ENCODE measurements around the gene USP36. TPM values are rescaled to one million over a fixed set of nuclear protein-coding genes. Genes with fewer than 3 reads are reported as not detected.
A peak's percentile ranks its signal among the peaks of the same experiment; 100 is the strongest.
"Not testable (repeated sequence)": the region's sequence is repeated elsewhere in the genome, so short reads cannot be mapped to it uniquely, and the experiment has no call there.

Gene USP36
- total and polyA plus RNA-seq, 4 donors, result 5.9 to 68.1 (median 49.0) TPM

GRCh38 chr17:78781104-78781892 is 59.3 kb downstream of the USP36 start:
- intact Hi-C loops (cut with DNase I), result no loop called here
- no peaks in the 10 kb centered on the region for H3K9me3 ChIP-seq (ENCODE audit: control insufficient read depth, low read length)
- DNase-seq, result peak; percentile 70 to 87
- peak; percentile 6 for ATAC-seq (ENCODE audit: low FRiP score)
- WGBS, 2 donors, result 3% methylated on average over 53 to 68 of the region's 68 CpGs
- H3K27ac ChIP-seq (ENCODE audit: low read depth in 1 of 2, low read length in 2 of 2), result peak overlapping the region in 1 of 2 donors; percentile 44
- H3K4me3 ChIP-seq (ENCODE audit: low read length in 2 of 2), result peak overlapping the region; percentile 91 to 94
- no peaks in the 10 kb centered on the region for H3K36me3 ChIP-seq (ENCODE audit: control insufficient read depth in 1 of 2, insufficient read depth in 2 of 2, low read length in 1 of 2)
- H3K27me3 ChIP-seq (ENCODE audit: control insufficient read depth in 1 of 2, insufficient read depth in 2 of 2, low read length in 1 of 2), result no peaks in the 10 kb centered on the region
- no peaks in the 10 kb centered on the region for H3K4me1 ChIP-seq (ENCODE audit: control insufficient read depth in 1 of 2, insufficient read depth in 2 of 2, low read length in 2 of 2)

DNA sequence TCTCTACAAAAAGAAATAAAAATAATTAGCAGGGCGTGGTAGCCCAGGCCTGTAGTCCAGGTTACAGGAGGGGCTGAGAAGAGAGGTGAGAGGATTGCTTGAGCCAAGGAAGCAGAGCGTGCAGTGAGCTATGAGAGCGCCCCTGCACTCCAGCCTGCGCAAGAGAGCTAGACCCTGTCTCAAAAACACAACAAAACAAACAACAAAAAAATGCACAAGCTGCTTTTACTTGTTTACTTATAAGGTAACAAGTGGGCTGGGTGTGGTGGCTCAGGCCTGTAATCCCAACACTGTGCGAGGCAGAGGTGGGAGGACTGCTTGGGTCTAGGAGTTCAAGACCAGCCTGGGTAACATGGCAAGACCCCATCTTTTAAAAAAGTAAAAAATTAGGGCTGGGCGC is 60.3 kb downstream of the USP36 start:
- intact Hi-C loops (cut with DNase I), result no loop called here
- WGBS, 2 donors, result 91 to 95% methylated on average over 6 of the region's 6 CpGs

DNA sequence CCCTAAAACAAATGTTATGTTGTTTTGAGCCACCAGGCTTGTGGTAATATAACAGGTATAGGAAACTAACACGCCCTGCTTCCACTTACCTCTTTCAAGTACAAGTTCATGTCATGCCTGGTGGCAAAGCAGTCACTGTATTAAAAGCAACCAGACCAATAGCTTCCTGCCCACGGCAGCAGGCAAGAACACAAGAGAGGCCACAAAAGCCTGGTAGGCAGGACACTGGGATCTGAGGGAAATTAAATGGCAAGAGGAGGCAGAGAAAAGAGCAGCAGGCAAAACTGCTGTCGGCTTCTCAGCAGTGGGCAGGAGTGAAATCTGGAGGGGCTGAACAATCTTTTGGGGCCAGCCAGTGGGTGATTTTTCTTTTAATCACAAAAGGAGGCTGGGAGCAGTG is 60.8 kb downstream of the USP36 start:
- intact Hi-C loops (cut with DNase I), result no loop called here
- H3K27ac ChIP-seq (ENCODE audit: low read depth in 1 of 2, low read length in 2 of 2), result no peak overlapping the region
- no peaks in the 10 kb centered on the region for H3K4me1 ChIP-seq (ENCODE audit: control insufficient read depth in 1 of 2, insufficient read depth in 2 of 2, low read length in 2 of 2)
- no peaks in the 10 kb centered on the region for H3K9me3 ChIP-seq (ENCODE audit: control insufficient read depth, low read length)
- no peak overlapping the region for H3K4me3 ChIP-seq (ENCODE audit: low read length in 2 of 2)
- ATAC-seq (ENCODE audit: low FRiP score), result no peak
- WGBS, 2 donors, result 70 to 76% methylated on average over 3 of the region's 3 CpGs
- no peaks in the 10 kb centered on the region for H3K36me3 ChIP-seq (ENCODE audit: control insufficient read depth in 1 of 2, insufficient read depth in 2 of 2, low read length in 1 of 2)
- no peaks in the 10 kb centered on the region for H3K27me3 ChIP-seq (ENCODE audit: control insufficient read depth in 1 of 2, insufficient read depth in 2 of 2, low read length in 1 of 2)
- peak in 1 of 2 donors; percentile 22 for DNase-seq

More for the DNA sequence above, 60.3 kb downstream of the USP36 start:
- no peak overlapping the region for H3K27ac ChIP-seq (ENCODE audit: low read depth in 1 of 2, low read length in 2 of 2)
- H3K4me3 ChIP-seq (ENCODE audit: low read length in 2 of 2), result no peak overlapping the region
- H3K4me1 ChIP-seq (ENCODE audit: control insufficient read depth in 1 of 2, insufficient read depth in 2 of 2, low read length in 2 of 2), result no peaks in the 10 kb centered on the region
- peak in 1 of 2 donors; percentile 41 for DNase-seq
- H3K36me3 ChIP-seq (ENCODE audit: control insufficient read depth in 1 of 2, insufficient read depth in 2 of 2, low read length in 1 of 2), result no peaks in the 10 kb centered on the region
- H3K27me3 ChIP-seq (ENCODE audit: control insufficient read depth in 1 of 2, insufficient read depth in 2 of 2, low read length in 1 of 2), result no peaks in the 10 kb centered on the region
- ATAC-seq (ENCODE audit: low FRiP score), result no peak
- no peaks in the 10 kb centered on the region for H3K9me3 ChIP-seq (ENCODE audit: control insufficient read depth, low read length)

- H3K27me3 ChIP-seq (ENCODE audit: control insufficient read depth in 1 of 2, insufficient read depth in 2 of 2, low read length in 1 of 2); DNase-seq; intact Hi-C loops (cut with DNase I); ATAC-seq (ENCODE audit: low FRiP score); H3K27ac ChIP-seq (ENCODE audit: low read depth in 1 of 2, low read length in 2 of 2); H3K4me3 ChIP-seq (ENCODE audit: low read length in 2 of 2); H3K9me3 ChIP-seq (ENCODE audit: control insufficient read depth, low read length); H3K4me1 ChIP-seq (ENCODE audit: control insufficient read depth in 1 of 2, insufficient read depth in 2 of 2, low read length in 2 of 2); H3K36me3 ChIP-seq (ENCODE audit: control insufficient read depth in 1 of 2, insufficient read depth in 2 of 2, low read length in 1 of 2): not testable (repeated sequence)
- WGBS, 2 donors, result 88 to 92% methylated on average over 5 of the region's 5 CpGs
These were observed 61.3 kb downstream of the USP36 start for GRCh38 chr17:78779286-78779651.

DNA sequence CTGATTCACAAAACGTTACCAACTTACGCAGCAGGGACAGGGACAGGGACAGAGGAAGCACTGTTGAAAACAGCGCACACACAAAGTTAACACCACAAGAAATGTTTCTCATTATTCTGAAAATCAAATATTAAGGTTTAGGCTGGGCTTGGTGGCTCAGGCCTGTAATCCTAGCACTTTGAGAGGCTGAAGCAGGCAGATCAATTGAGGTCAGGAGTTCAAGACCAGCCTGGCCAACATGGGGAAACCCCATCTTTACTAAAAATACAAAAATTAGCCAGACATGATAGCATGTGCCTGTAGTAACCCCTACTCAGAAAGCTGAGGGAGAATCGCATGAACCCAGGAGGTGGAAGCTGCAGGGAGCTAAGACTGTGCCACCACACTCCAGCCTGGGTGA is 62.7 kb downstream of the USP36 start:
- H3K27ac ChIP-seq (ENCODE audit: low read depth in 1 of 2, low read length in 2 of 2), result no peak overlapping the region
- H3K4me3 ChIP-seq (ENCODE audit: low read length in 2 of 2), result no peak overlapping the region
- DNase-seq (no peak), ATAC-seq (ENCODE audit: low FRiP score) (no peak)
- no peaks in the 10 kb centered on the region for H3K9me3 ChIP-seq (ENCODE audit: control insufficient read depth, low read length)
- no peaks in the 10 kb centered on the region for H3K4me1 ChIP-seq (ENCODE audit: control insufficient read depth in 1 of 2, insufficient read depth in 2 of 2, low read length in 2 of 2)
- no peaks in the 10 kb centered on the region for H3K27me3 ChIP-seq (ENCODE audit: control insufficient read depth in 1 of 2, insufficient read depth in 2 of 2, low read length in 1 of 2)
- intact Hi-C loops (cut with DNase I), result no loop called here
- 91 to 93% methylated on average over 4 of the region's 4 CpGs for WGBS, 2 donors
- H3K36me3 ChIP-seq (ENCODE audit: control insufficient read depth in 1 of 2, insufficient read depth in 2 of 2, low read length in 1 of 2), result no peaks in the 10 kb centered on the region

GRCh38 chr17:78774956-78775571 is 65.5 kb downstream of the USP36 start:
- intact Hi-C loops (cut with DNase I), result no loop called here
- Histone ChIP-seq H3K4me1 (ENCODE audit: control insufficient read depth in 1 of 2, insufficient read depth in 2 of 2, low read length in 2 of 2) (no peaks in the 10 kb centered on the region), H3K9me3 (ENCODE audit: control insufficient read depth, low read length) (no peaks in the 10 kb centered on the region), H3K27me3 (ENCODE audit: control insufficient read depth in 1 of 2, insufficient read depth in 2 of 2, low read length in 1 of 2) (no peaks in the 10 kb centered on the region), H3K4me3 (ENCODE audit: low read length in 2 of 2) (no peak overlapping the region), H3K27ac (ENCODE audit: low read depth in 1 of 2, low read length in 2 of 2) (no peak overlapping the region), H3K36me3 (ENCODE audit: control insufficient read depth in 1 of 2, insufficient read depth in 2 of 2, low read length in 1 of 2) (no peaks in the 10 kb centered on the region)
- WGBS, 2 donors, result 80 to 82% methylated on average over 12 of the region's 12 CpGs
- DNase-seq, result no peak
- ATAC-seq (ENCODE audit: low FRiP score), result no peak

DNA sequence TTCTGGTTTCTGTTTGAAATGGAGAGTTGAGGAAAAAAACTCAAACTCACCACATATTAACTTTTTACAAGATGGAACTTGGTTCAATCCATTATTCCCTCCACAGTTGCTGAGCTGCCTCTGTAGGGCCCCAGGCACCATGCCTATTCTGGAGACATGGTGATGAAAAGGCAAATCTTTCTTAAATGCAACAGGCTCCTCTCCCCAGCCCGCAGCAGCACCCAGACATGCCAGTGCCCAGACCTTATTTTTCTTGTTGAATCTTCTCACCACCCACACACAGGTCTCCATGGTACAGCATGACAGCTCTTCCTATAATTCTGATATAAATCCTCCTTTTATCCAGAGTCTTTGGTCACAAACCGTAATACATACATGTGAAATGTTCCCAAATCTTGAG is 66.2 kb downstream of the USP36 start:
- Histone ChIP-seq H3K27me3 (ENCODE audit: control insufficient read depth in 1 of 2, insufficient read depth in 2 of 2, low read length in 1 of 2) (no peaks in the 10 kb centered on the region), H3K4me1 (ENCODE audit: control insufficient read depth in 1 of 2, insufficient read depth in 2 of 2, low read length in 2 of 2) (no peaks in the 10 kb centered on the region), H3K27ac (ENCODE audit: low read depth in 1 of 2, low read length in 2 of 2) (no peak overlapping the region), H3K9me3 (ENCODE audit: control insufficient read depth, low read length) (no peaks in the 10 kb centered on the region), H3K36me3 (ENCODE audit: control insufficient read depth in 1 of 2, insufficient read depth in 2 of 2, low read length in 1 of 2) (no peaks in the 10 kb centered on the region), H3K4me3 (ENCODE audit: low read length in 2 of 2) (no peak overlapping the region)
- ATAC-seq (ENCODE audit: low FRiP score) (no peak), DNase-seq (no peak)
- WGBS, 2 donors, result 56 to 73% methylated on average over 2 of the region's 2 CpGs
- intact Hi-C loops (cut with DNase I), result no loop called here

GRCh38 chr17:78771758-78772382 is 68.7 kb downstream of the USP36 start:
- no peaks in the 10 kb centered on the region for H3K4me1 ChIP-seq (ENCODE audit: control insufficient read depth in 1 of 2, insufficient read depth in 2 of 2, low read length in 2 of 2)
- no peak for ATAC-seq (ENCODE audit: low FRiP score)

More at GRCh38 chr17:78771758-78772382, 68.7 kb downstream of the USP36 start:
- Histone ChIP-seq H3K27ac (ENCODE audit: low read depth in 1 of 2, low read length in 2 of 2) (no peak overlapping the region), H3K4me3 (ENCODE audit: low read length in 2 of 2) (no peak overlapping the region), H3K9me3 (ENCODE audit: control insufficient read depth, low read length) (no peaks in the 10 kb centered on the region), H3K27me3 (ENCODE audit: control insufficient read depth in 1 of 2, insufficient read depth in 2 of 2, low read length in 1 of 2) (no peaks in the 10 kb centered on the region), H3K36me3 (ENCODE audit: control insufficient read depth in 1 of 2, insufficient read depth in 2 of 2, low read length in 1 of 2) (no peaks in the 10 kb centered on the region)
- intact Hi-C loops (cut with DNase I), result no loop called here
- no peak for DNase-seq
- 80 to 94% methylated on average over 6 of the region's 6 CpGs for WGBS, 2 donors

Measured in aorta (tissue), 5 donors.